ENCODE data around the gene ZNF366.

- TF ChIP-seq CTCF (IDR thresholded peaks at IDR 0.05) (no peak), POLR2A (IDR thresholded peaks at IDR 0.05) (no peak)
Observed at GRCh38 chr5:72506158-72506549, 1.1 kb downstream of the ZNF366 start.
